ENCODE data around the gene COPB2.

COPB2 gene

DNA sequence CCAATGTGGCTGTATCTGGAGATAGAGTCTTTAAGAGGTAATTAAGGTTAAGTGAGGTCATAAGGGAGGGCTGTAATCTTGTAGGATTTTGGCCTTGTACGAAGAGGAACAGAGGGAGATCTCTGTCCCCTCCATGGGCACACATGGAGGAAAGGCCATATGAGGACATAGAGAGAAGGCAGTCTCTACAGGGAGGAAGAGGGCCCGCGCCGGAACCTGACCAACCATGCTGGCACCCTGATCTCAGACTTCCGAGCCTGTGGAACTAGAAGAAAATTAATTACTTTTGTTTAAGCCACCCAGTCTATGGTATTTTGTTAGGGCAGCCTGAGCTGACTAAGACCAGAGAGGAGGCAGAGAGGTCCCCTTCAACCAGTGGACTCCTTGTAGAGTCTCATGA lies 63.3 kb downstream of the COPB2 start:
- no peak for DNase-seq

DNA sequence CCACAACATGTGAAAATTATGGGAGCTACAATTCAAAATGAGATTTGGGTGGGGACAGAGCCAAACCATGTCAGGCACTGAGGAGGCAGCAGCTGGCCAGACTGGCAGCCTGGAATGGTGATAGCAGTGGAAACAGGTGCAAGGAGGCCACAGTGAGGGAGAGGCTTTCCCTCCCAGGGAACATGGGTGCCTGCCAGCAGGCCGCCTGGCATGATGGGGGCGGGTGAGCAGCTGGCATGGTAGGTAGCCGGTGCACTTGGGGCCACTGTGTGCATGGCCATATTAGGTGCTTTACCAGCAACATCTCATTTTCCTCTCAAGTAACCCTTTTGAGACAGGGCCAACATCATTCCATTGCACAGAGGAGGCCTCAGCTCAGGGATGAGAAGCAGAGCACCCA lies 63.9 kb downstream of the COPB2 start:
- no peak for DNase-seq

DNA sequence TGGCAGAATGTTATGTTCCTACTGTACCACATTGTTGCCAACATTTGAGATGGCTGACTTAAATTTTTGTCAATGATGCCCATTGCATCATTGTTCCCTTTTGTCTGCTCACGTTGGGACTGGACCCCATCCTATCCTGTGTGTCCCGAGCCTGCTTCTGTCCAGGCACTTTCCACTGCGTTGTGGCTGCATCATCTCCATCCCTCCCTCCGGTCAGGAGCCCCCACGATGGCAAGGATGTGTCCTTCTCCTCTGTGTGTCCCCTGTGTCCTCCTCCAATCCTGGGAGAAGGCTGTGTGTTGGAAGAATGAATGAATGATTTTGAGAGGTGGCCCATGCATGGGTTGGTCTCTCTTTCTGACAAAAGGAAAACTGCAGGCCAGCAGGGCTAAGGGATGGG lies 65.0 kb downstream of the COPB2 start:
- no peak for DNase-seq

DNA sequence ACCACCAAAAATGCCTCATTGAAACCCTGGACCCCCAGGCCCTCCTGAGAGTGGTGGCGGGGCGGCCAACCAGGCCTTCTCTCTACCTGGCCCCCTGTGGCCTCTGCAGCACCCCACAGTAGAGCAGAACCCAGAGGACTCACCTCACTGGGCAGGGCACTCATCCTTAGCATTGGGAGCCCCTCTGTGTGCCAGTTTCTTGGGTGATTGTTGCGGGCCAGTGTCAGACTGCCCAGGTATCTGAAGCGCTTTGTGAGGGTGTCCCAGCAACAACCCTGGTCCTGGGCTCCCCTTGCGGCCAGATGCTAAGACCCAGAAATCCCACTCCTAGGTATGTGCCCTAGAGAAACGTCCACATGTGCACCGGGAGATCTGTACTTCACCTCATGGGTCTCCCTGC lies 66.3 kb downstream of the COPB2 start:
- no peak for DNase-seq

DNA sequence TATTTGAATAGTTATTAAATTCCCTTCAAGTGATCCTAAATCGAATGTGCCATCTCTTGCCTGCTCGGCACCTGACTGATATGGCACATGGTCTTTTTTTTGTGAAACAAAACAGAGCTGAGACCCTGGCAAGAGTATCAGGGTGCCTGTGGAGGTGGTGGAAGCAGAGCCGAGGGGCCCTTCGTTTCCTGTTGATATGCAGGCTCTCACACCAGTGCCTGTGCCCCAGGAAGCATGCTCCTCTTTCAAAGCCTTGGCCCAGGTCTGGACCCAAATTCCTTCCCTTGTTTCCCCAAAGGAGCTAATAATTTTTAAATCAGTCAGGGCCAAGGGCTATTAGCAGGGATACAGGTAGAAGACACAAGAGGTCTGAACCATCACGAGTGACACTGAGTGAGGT lies 67.1 kb downstream of the COPB2 start:
- no peak for DNase-seq

DNA sequence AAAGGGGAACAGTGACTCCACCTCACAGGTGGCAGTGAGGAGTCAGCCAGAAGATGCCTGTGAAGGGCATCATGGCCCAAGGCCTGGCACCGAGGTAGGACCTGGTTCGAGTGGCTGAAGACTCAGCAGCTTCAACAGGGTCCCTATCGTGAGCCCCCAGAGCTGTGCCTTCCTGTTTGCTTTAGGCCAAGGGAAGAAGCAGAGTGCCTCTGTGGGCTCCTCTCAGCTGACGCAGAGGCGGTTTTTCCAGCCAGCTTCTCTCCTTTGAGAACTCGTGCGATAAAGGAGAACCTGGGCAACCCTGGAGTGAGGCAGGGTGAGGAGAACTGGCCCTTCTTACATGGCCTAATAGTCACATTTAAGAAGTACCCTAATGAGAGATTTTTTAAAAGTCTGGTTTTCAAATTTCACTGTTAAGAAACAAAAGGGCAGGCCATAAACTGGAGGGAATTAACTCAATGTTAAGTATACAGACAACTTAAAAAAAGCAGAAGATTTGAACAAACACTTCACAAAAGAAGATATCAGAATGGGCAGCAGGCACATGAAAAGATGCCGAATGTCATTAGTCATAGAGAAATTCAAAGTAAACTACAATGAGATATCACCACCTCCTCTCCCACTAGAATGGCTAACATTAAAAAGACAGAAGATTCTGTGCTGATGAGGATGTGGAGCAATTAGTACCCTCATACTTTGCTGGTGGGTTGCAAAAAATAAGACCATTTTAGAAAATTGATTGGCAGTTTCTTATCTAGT lies 68.7 kb downstream of the COPB2 start:
- DNase-seq = no peak

DNA sequence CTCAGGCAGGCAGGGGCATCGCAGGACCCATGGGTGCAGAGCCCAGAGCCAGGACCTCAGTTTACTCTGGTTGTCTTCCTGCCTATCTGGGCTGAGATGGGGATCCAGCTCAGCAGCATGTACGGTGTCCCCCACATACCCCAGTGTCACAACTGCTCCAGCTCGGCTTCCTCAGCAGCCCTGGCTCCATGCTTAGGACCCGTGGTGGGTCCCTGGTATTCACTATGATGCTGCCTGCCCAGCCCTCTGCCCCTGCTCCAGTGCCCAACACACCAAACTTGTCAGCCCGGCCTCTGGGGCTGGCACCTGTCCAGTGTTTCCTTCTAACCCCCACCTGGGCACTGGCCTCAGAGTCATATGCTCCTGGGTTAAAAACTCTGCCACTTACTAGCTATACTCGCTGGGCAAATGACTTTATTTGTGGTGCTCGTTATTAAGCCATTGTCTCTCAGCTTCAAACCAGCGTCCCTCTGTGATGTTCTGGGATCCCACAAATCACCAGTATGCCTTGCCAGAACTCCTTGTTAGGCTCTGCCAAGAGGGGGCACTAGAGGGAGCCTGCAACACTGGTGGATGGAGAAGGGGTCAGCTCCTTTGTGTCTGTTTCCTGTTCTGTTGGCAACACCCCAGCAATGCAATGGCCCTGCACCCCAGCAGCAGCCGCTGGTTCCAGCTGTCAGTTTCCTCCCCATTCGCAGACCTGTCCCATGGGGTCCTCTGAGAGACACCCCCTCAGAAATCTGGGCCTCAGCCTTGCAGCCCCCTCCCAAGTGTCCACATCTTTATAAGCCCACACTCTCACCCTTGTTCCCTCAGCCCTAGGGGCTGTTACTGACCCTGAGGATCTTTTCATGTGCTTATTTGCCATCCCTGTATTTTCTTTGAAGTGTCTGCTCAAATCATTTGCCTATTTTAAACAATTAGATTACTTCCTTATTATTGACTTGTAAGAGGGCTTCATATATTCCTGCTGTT lies 69.7 kb downstream of the COPB2 start:
- no peak for DNase-seq

DNA sequence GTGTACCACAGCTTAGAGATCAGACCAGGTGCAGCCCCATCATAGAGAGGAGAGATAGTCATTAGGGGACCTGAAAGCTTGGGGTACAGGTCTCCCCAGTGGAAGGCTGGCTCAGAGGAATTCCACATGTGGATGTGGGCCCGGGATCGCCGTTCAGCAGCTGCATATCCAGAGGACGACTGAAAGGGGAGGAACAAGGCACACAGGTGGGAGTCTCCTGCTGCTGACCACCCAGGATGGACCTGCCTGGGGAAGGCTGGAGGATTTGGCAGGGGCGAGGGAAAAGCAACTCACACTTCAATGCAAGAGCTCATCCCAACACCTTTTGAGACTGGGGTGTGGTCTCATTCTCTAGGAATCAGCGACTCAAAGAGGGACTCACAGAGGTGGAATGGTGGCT lies 70.6 kb downstream of the COPB2 start:
- no peak for DNase-seq

DNA sequence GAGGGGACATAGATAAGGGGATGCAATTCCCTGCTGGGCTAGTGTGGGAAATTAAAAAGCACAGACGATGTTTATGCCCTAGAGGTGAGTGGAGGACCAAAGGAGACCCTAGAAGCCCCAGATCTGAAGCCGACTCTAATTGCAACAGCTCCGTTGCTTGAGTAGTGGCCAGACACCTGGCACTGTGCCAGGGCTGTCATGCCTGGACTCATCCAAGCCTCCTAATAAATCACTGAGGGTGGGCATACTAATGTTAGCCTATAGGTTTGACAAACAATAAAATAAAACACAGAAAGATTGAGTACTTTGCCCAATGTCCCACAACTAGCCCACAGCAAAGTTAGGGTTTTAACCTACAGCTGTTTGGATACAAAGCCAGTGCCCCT lies 71.0 kb downstream of the COPB2 start:
- no peak for DNase-seq

DNA sequence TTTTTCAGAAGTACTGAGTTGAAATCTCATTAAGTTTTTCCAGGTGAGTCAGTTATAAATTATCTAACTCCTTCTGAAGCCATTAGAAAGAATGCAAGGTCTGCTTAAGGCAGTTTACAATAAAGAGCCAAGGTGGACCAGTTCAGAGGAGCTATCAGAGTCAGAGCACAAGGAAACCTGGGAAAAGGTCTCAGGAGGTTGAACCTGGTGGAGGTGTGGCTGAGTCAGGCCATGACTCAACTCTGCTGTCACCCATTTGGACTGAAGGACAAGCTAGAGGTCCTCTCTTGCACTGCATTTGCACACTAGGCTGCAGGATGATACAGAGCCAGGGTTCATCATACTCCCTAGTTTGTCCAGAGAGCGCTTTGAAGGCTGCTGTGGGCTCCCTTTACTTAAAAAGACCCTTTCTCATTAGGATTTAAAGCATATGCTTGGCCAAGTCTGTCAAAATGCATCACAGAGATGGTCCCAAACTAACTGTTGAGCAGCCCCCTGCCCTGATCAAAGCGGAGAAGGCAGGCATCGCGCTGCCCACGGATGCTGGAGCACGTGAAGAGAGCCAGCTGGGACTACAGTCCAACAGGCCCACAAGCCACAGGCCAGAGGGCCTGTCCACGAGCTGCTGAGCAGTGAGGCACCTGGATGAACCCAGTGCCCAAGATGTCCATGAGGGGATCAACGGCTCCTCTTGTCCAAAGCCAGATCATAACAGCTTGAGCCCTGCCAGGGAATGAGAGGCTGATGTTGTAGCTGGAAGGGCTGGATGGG lies 71.6 kb downstream of the COPB2 start:
- no peak for DNase-seq

DNA sequence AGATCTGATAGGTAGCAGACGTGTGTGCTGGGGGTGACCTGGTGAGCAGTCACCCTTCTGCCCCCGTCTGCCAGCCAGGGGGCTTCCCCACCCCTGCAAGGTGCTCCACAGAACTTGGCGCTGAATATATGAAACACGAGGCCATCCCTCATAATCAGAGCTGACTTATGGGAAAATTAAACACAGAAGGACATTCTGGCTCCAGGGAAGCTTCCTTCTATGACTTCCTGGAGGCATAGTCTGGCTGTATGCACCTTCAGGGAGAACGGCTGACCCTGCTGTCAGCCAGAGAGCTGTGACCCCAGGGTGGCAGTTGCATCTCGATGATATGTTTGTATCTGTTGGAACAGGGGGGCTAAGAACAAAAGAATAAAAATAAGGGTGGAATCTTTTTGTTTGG lies 72.2 kb downstream of the COPB2 start:
- DNase-seq = no peak

DNA sequence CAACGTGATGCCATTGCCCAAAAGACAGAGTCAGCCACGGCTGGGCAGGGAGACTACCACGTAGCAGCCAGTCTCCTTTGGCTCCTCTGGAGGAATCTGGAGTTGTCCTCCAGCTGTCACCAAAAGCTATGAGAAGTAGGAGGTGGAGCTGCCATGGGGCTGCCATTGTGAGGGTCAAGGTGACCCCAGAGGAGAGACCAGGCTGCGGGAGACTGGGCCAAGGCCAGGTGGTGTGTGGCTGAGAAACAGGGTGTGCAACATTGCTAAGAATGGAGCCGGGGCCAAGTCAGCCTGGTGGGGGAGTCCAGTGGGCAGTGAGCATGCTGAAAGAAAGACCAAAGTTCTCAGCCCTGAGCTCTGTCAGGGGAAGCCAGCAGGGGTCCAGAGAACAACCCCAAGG lies 75.5 kb downstream of the COPB2 start:
- no peak for DNase-seq

DNA sequence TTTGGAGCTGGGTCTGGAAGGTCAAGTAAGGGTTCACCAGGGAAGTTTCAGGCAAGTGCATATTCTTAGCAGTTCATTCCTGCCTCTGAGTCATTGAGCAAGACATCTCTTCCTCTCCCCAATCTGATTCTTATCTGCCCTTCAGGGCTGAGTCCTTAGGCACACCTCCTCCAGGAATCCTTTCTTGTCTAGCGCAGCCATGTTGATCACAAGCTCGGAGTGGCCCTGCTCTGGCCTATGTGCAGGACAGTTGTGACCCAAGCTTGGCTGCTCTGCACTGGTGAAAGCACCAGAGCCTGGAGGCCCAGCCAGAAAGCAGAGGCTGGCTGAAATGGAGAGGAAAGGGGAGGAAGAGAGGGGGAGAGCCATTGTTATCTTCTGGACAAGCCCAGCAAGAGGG lies 76.5 kb downstream of the COPB2 start:
- no peak for DNase-seq

DNA sequence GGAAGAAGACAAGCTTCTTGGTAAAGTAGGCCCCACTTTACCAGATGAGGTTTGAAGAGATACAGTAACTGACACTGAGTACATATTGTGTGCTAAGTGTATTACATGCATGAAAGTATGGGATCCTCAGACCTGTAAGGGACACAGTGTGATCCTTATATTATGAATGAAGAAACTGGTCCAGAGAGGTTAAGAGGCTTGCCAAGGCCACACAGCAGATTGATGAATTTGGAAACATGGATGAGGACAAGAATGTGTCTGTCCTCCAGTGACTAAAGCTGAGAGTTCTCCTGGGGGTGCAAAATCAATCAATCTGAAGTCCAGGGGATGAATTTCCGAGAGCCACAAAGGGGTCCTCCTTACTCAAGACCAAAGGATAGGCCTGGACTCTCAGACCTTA lies 77.0 kb downstream of the COPB2 start:
- no peak for DNase-seq

DNA sequence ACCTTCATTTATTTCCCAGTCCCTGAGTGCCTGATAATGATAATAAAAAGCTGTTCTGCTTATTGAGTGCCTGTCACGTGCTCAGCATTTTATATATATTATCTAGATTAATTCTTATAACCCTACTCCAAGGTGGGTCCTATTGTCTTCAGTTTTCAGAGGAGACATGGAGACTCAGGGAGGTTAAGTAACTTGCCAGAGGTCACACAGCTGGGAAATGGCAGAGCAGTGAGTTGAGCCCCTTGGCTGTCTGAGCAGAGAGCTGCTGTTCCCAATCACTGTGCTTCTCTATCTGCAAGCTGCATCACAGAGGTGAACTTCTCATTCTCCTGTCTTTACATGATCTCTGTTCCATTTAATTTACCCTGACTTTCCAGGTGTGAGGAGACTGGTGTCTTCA lies 77.9 kb downstream of the COPB2 start:
- no peak for DNase-seq

DNA sequence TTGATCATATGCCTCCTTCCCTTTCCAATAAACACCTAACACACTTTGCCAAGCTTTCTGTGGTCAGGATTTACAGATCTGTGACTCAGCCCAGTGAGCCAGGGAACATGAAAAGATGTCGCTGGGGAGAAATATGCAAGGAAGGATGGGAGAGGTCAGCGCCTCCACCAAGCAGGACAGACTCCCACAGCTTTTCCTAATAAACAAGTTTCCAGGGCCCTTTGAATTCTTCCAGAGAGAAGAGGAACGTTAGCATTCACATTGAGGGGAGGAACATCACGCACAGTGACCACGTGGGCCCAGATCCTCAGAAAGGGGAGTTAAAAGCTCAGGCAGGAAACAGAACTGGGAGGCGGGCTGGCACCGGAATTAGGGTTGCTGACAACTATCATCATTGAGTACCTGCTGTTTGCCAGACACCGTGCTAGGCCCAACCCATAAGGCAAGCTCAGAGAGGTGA lies 78.9 kb downstream of the COPB2 start:
- DNase-seq = peak; percentile 76

DNA sequence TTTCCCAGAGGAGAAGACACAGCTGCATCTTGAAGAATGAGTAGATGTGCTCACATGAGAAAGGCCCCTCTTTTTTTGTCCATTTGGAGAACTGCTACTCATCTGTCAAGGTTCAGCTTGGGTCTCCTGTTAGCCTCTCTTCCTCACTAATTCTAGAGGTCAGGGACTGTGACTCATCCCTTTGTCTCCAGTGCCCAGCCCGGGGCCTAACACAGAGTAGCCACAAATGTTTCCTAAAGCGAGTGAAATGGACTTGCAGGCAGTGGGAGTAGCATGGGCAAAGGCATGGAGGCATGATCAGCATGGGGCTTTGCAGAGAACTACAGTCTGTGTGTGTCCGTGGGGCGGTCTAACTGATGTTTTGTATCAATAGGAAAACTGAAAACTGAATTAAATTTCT lies 79.6 kb downstream of the COPB2 start:
- no peak for DNase-seq

DNA sequence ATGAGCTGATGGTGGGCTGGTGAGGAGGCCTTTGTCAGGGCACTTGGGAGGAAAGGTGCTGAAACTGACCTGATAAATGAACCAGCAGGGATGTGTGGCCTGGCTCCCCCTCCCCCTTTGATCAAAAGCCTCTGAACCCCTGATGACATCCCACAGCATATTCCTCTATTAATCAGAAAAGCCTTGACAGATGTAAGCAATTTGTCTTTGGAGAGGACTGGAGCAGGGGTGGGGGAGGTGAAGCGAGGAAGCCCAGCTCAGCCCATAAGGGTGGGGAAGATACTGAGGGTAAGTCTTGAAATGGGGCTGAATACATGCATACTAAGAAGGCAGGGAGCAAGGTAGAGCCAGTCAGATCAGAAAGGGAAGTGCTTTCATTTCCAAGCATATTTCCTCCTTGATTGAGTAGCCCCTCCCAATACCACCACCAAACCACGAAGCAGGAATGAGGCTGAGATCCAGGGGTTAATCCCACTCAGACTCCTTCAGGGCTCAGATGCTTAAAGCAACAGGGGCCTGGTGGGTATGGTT lies 80.3 kb downstream of the COPB2 start:
- no peak for DNase-seq

DNA sequence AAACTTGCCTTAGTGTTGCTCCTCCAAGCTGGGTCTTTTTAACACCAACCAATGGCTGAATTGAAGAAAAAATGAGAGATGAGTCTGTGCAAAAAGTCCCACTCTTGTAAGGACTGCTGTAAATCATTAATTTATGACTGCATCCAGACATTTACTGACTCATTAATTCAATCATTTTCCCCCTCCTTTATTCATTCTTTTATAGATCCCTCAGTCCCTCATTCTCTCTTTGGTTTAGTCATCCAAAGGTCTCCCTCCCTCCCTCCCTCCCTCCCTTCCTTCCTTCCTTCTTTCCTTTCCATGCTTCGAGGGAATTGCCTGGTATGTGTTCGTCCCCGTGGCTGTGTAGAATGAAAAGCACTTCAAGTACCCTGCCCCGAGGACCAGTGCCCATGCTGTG lies 80.9 kb downstream of the COPB2 start:
- no peak for DNase-seq

DNA sequence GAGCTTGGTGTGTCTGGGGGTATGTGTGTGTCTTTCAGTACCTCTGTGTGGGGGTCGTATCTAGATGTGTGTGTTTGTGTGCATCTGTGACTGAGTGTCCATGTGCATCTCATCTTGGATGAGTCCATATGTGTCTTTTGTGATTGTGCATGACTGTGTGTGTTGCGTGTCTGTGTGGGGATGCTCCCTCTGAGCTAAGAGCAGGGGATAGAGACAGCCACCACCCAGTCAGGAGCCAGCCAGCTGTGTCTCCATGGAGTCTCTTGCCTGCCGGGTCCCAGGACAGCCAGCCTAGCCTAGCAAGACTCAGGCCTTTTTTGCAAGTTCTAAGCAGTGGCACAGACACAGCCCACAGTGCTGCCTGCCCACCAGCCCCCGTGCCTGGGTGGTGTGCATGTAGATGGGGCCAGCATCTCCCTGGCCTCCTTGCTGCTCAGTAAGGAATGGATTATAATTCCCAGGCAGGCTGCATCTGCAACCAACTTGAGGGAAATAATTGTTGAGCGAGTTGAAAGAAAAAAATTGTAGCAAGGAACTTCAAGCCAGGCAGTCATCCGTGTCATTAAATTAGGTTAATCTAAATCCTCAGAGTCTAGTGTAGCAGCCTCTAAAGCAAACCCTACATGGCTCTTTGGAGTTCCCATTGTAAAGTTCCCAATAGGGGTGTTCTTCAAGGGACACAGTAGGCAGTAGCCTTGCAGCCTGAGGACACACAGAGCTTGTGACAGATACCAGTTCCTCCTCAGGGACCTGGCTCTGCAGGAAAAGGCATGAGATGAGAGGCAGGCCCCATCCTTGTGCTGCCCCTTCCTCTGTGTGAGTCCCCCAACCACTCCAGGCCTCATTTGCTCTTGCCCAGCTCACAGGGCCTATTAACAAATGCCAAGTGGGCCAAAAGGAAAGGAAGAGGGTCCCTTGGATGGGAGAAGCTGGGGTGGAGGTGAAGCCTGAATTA lies 81.6 kb downstream of the COPB2 start:
- DNase-seq = no peak

Data from T1000 (cell line).